HepG2 (cell line): Measurements from ENCODE around the gene ATP2C2. TPM values are rescaled to one million over a fixed set of nuclear protein-coding genes. Genes with fewer than 3 reads are reported as not detected.

Experiments
- HDAC1 ChIP-seq: sonication (generic); formaldehyde crosslinking; IDR thresholded peaks from 2 replicates; pipeline ENCODE4 v1.5.1; 2020; ENCODE audit warnings: mild to moderate bottlenecking, missing genetic modification reagents
- NCOA2 ChIP-seq: sonication (generic); formaldehyde crosslinking; IDR thresholded peaks from 2 replicates; pipeline ENCODE4 v1.8.0; 2022; ENCODE audit warnings: inconsistent platforms
- RARG ChIP-seq: sonication (generic); formaldehyde crosslinking; IDR thresholded peaks from 2 replicates; pipeline ENCODE4 v1.4.0; 2020; ENCODE audit warnings: low read depth, mild to moderate bottlenecking, missing genetic modification reagents
- SIN3A ChIP-seq: IDR thresholded peaks from 2 replicates; pipeline ENCODE4 v1.6.1; 2011; ENCODE audit warnings: low read depth, mild to moderate bottlenecking, control low read depth, low read length, borderline replicate concordance
- ZMYM4 ChIP-seq: sonication (generic); formaldehyde crosslinking; IDR thresholded peaks from 2 replicates; pipeline ENCODE4 v1.8.1; 2023; ENCODE audit warnings: mild to moderate bottlenecking, missing genetic modification reagents
- ZNF160 ChIP-seq: sonication (generic); formaldehyde crosslinking; IDR thresholded peaks from 2 replicates; pipeline ENCODE4 v1.8.0; 2022; ENCODE audit warnings: mild to moderate bottlenecking, inconsistent platforms, missing genetic modification reagents
- ZNF253 ChIP-seq: sonication (generic); formaldehyde crosslinking; IDR thresholded peaks from 2 replicates; pipeline ENCODE4 v1.8.0; 2022; ENCODE audit warnings: mild to moderate bottlenecking, missing genetic modification reagents, borderline replicate concordance
- ZNF451 ChIP-seq: sonication (generic); formaldehyde crosslinking; IDR thresholded peaks from 2 replicates; pipeline ENCODE4 v1.5.0; 2020; ENCODE audit warnings: mild to moderate bottlenecking, missing genetic modification reagents
- ZNF546 ChIP-seq: sonication (generic); formaldehyde crosslinking; conservative IDR thresholded peaks from 2 replicates; pipeline ENCODE4 v1.8.1; 2023; ENCODE audit warnings: mild to moderate bottlenecking, missing genetic modification reagents
- ZNF547 ChIP-seq: sonication (generic); formaldehyde crosslinking; IDR thresholded peaks from 2 replicates; pipeline ENCODE4 v1.5.1; 2020; ENCODE audit warnings: mild to moderate bottlenecking, missing genetic modification reagents
- ZNF552 ChIP-seq: sonication (generic); formaldehyde crosslinking; IDR thresholded peaks from 2 replicates; pipeline ENCODE4 v1.9.0; 2022; ENCODE audit warnings: missing genetic modification reagents, mild to moderate bottlenecking, borderline replicate concordance
- polyA plus RNA-seq, 8 experiments: library from polyadenylated mRNA; depleted of rRNA in 3 of 8; stranded (reverse) in 7 of 8; unstranded in 1 of 8; fragments of >200 nt; fragmentation: Illumina TruSeq in 4 of 8; extraction: Trizol in 4 of 8; gene quantifications; 2 replicates each; pipeline versions ENCODE4 v1.2.1 to v1.2.3, GENCODE V29; 2011 to 2016; ENCODE audit warnings: low read depth in 4 of 8, missing spikeins in 1 of 8, mixed read lengths in 1 of 8; ENCODE audit not compliant: insufficient read depth in 1 of 8
- total RNA-seq, 5 experiments: library from RNA; depleted of rRNA; stranded (reverse); fragments of >200 nt; fragmentation: Illumina TruSeq; extraction: Trizol; gene quantifications; 2 replicates each; pipeline ENCODE4 v1.2.3, GENCODE V29; 2016; ENCODE audit warnings: low read depth in 1 of 5
- TF ChIP-seq, protein P1 (sequence below): sonication (generic); formaldehyde crosslinking; IDR thresholded peaks from 2 replicates; pipeline ENCODE4 v1.4.0; 2020; ENCODE audit warnings: missing genetic modification reagents
- TF ChIP-seq, protein P2 (sequence below): sonication (generic); formaldehyde crosslinking; IDR thresholded peaks from 2 replicates; pipeline ENCODE4 v1.4.0; 2020; ENCODE audit warnings: mild to moderate bottlenecking, missing genetic modification reagents
- TF ChIP-seq, protein P3 (sequence below): sonication (generic); formaldehyde crosslinking; IDR thresholded peaks from 2 replicates; pipeline ENCODE4 v1.5.1; 2020; ENCODE audit warnings: missing genetic modification reagents, mild to moderate bottlenecking, borderline replicate concordance
- TF ChIP-seq, protein P4 (sequence below): sonication (generic); formaldehyde crosslinking; IDR thresholded peaks from 2 replicates; pipeline ENCODE4 v1.4.0; 2020; ENCODE audit warnings: mild to moderate bottlenecking, missing genetic modification reagents
- TF ChIP-seq, protein P5 (sequence below): sonication (generic); formaldehyde crosslinking; IDR thresholded peaks from 2 replicates; pipeline ENCODE4 v1.8.0; 2022; ENCODE audit warnings: missing genetic modification reagents, mild to moderate bottlenecking, inconsistent platforms, borderline replicate concordance

Gene ATP2C2
- total and polyA plus RNA-seq, 2 of the 13 experiments (the other 11 are each of a cell fraction or from before 2014, with no cell fraction given) = 0.07 TPM; not detected in 1

DNA sequence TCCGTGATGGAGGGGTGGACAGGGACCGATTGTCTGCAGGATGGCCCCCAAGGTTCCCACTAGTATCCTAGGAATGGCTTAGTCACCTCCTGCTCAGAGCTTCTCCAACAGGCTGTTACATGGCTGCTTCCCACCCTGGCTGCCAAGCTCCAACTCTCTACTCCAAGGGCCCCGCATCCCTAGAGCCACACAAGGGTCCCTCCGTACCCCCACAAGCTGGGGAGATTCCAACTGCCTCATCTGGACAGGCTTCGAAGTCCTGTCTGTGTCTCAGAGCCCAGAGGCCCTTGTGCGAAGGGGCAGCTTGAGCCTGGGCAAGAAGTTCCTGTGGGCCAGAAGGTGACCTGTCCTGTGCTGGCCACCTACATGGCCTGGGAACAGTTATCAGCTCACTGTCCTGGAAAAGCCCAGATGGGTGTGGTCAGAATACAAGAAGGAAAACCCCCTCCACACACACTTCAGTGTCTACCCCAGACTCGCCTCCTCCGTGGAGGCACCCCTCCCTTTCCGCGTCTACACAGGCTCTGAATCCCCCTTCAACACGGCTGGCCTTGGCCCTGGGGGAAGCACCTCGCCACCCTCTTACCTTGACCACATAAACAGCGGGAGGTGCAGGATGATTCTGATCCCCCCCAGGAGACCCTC lies 135.5 kb downstream of the ATP2C2 start (continued):
- TF ChIP-seq, protein P1, sequence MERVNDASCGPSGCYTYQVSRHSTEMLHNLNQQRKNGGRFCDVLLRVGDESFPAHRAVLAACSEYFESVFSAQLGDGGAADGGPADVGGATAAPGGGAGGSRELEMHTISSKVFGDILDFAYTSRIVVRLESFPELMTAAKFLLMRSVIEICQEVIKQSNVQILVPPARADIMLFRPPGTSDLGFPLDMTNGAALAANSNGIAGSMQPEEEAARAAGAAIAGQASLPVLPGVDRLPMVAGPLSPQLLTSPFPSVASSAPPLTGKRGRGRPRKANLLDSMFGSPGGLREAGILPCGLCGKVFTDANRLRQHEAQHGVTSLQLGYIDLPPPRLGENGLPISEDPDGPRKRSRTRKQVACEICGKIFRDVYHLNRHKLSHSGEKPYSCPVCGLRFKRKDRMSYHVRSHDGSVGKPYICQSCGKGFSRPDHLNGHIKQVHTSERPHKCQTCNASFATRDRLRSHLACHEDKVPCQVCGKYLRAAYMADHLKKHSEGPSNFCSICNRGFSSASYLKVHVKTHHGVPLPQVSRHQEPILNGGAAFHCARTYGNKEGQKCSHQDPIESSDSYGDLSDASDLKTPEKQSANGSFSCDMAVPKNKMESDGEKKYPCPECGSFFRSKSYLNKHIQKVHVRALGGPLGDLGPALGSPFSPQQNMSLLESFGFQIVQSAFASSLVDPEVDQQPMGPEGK (CRISPR knock-in tag) = 0 out of 2 replicates have a peak, but pooled peaks have one; percentile 7
- TF ChIP-seq ZNF546 (CRISPR knock-in tag) (0 out of 2 replicates have a peak, but pooled peaks have one; percentile 50), SIN3A (peak; percentile 0; the same call in 1 of the 2 replicates), ZMYM4 (CRISPR knock-in tag) (0 out of 2 replicates have a peak, but pooled peaks have one; percentile 2), ZNF160 (CRISPR knock-in tag) (0 out of 2 replicates have a peak, but pooled peaks have one; percentile 1), HDAC1 (CRISPR knock-in tag) (no peak), ZNF253 (CRISPR knock-in tag) (peak; percentile 43; the same call in 1 of the 2 replicates), ZNF547 (CRISPR knock-in tag) (0 out of 2 replicates have a peak, but pooled peaks have one; percentile 12), RARG (CRISPR knock-in tag) (no peak), NCOA2 (no peak), ZNF451 (CRISPR knock-in tag) (0 out of 2 replicates have a peak, but pooled peaks have one; percentile 4), ZNF552 (CRISPR knock-in tag) (no peak)
- TF ChIP-seq, protein P2, sequence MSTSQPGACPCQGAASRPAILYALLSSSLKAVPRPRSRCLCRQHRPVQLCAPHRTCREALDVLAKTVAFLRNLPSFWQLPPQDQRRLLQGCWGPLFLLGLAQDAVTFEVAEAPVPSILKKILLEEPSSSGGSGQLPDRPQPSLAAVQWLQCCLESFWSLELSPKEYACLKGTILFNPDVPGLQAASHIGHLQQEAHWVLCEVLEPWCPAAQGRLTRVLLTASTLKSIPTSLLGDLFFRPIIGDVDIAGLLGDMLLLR (CRISPR knock-in tag) = peak; percentile 28; the same call in 1 of the 2 replicates
- TF ChIP-seq, protein P3, sequence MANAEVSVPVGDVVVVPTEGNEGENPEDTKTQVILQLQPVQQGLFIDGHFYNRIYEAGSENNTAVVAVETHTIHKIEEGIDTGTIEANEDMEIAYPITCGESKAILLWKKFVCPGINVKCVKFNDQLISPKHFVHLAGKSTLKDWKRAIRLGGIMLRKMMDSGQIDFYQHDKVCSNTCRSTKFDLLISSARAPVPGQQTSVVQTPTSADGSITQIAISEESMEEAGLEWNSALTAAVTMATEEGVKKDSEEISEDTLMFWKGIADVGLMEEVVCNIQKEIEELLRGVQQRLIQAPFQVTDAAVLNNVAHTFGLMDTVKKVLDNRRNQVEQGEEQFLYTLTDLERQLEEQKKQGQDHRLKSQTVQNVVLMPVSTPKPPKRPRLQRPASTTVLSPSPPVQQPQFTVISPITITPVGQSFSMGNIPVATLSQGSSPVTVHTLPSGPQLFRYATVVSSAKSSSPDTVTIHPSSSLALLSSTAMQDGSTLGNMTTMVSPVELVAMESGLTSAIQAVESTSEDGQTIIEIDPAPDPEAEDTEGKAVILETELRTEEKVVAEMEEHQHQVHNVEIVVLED = 0 out of 2 replicates have a peak, but pooled peaks have one; percentile 6
- TF ChIP-seq, protein P4, sequence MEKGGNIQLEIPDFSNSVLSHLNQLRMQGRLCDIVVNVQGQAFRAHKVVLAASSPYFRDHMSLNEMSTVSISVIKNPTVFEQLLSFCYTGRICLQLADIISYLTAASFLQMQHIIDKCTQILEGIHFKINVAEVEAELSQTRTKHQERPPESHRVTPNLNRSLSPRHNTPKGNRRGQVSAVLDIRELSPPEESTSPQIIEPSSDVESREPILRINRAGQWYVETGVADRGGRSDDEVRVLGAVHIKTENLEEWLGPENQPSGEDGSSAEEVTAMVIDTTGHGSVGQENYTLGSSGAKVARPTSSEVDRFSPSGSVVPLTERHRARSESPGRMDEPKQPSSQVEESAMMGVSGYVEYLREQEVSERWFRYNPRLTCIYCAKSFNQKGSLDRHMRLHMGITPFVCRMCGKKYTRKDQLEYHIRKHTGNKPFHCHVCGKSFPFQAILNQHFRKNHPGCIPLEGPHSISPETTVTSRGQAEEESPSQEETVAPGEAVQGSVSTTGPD (CRISPR knock-in tag) = no peak
- TF ChIP-seq, protein P5, sequence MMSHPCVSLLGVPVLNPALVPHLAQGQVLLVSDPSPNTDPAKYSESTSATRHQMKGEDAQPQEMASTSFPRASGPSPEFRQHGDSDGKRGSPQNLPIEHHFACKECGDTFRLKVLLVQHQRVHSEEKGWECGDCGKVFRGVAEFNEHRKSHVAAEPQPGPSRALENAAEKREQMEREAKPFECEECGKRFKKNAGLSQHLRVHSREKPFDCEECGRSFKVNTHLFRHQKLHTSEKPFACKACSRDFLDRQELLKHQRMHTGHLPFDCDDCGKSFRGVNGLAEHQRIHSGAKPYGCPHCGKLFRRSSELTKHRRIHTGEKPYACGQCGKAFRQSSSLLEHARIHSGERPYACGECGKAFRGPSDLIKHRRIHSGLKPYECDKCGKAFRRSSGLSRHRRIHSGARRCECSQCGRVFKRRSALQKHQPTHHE (CRISPR knock-in tag) = 0 out of 2 replicates have a peak, but pooled peaks have one; percentile 19
- TF ChIP-seq, all 625 proteins: peak for 25
